GM23248 (cell line): ENCODE results near the gene DNAH2. TPM values are rescaled to one million over a fixed set of nuclear protein-coding genes. Genes with fewer than 3 reads are reported as not detected.

Experiments
- DNase-seq: peaks from one replicate; pipeline ENCODE4 v3.0.0-alpha.2; 2015
- H2AFZ ChIP-seq: fragments of 200-600 bp; sonication (generic); 2 replicates; pipeline ENCODE4 v1.6.1; 2016; ENCODE audit warnings: antibody characterized with exemption
- H3F3A ChIP-seq: fragments of 200-600 bp; sonication (generic); 2 replicates; pipeline ENCODE4 v1.6.1; 2016; ENCODE audit warnings: mild to moderate bottlenecking, antibody characterized with exemption, mixed run types; ENCODE audit not compliant: insufficient read depth
- H3K27ac ChIP-seq: fragments of 200-600 bp; sonication (generic); 2 replicates; pipeline ENCODE4 v1.5.1; 2016; ENCODE audit warnings: mild to moderate bottlenecking
- H3K27me3 ChIP-seq: fragments of 200-600 bp; sonication (generic); replicated peaks from 2 replicates; pipeline ENCODE4 v1.6.1; 2016; ENCODE audit warnings: mild to moderate bottlenecking; ENCODE audit not compliant: insufficient read depth
- H3K36me3 ChIP-seq: fragments of 200-600 bp; sonication (generic); 2 replicates; pipeline ENCODE4 v1.6.1; 2016; ENCODE audit warnings: low read depth, mild to moderate bottlenecking
- H3K4me1 ChIP-seq: fragments of 200-600 bp; sonication (generic); 2 replicates; pipeline ENCODE4 v1.6.1; 2016; ENCODE audit warnings: mild to moderate bottlenecking; ENCODE audit not compliant: insufficient read depth
- H3K4me2 ChIP-seq: fragments of 200-600 bp; sonication (generic); one replicate; pipeline ENCODE4 v1.6.1; 2016; ENCODE audit warnings: mild to moderate bottlenecking; ENCODE audit not compliant: unreplicated experiment
- H3K4me3 ChIP-seq: fragments of 200-600 bp; sonication (generic); 2 replicates; pipeline ENCODE4 v1.5.1; 2016; ENCODE audit warnings: mild to moderate bottlenecking
- H3K79me2 ChIP-seq: fragments of 200-600 bp; sonication (generic); 2 replicates; pipeline ENCODE4 v1.6.1; 2016; ENCODE audit warnings: mild to moderate bottlenecking; ENCODE audit not compliant: insufficient read depth
- H3K9ac ChIP-seq: fragments of 200-600 bp; sonication (generic); 2 replicates; pipeline ENCODE4 v1.6.1; 2016; ENCODE audit warnings: mild to moderate bottlenecking
- H3K9me2 ChIP-seq: fragments of 200-600 bp; sonication (generic); 2 replicates; pipeline ENCODE4 v1.6.1; 2016; ENCODE audit warnings: mixed run types, mild to moderate bottlenecking, moderate library complexity; ENCODE audit not compliant: insufficient read depth
- H3K9me3 ChIP-seq: fragments of 200-600 bp; sonication (generic); one replicate; pipeline ENCODE4 v1.6.1; 2017; ENCODE audit warnings: low read depth
- H4K20me1 ChIP-seq: fragments of 200-600 bp; sonication (generic); 2 replicates; pipeline ENCODE4 v1.6.0; 2016; ENCODE audit not compliant: insufficient read depth
- EZH2 ChIP-seq: fragments of 200-600 bp; sonication (generic); IDR thresholded peaks from 2 replicates; pipeline ENCODE4 v1.6.1; 2018; ENCODE audit warnings: antibody characterized with exemption, mild to moderate bottlenecking; ENCODE audit not compliant: insufficient read depth, poor library complexity, severe bottlenecking
- EZH2phosphoT487 ChIP-seq: fragments of 200-600 bp; sonication (generic); IDR thresholded peaks from 2 replicates; pipeline ENCODE4 v1.6.1; 2018; ENCODE audit warnings: antibody characterized with exemption, moderate library complexity, mild to moderate bottlenecking, low read depth; ENCODE audit not compliant: insufficient read depth
- WGBS, 2 experiments: methylation state at CpG; one replicate each; pipeline ENCODE4 v1.1.6; 2015 to 2017; ENCODE audit warnings: low lambda C conversion rate in 2 of 2, low coverage in 1 of 2; ENCODE audit errors: missing lambda C conversion rate in 2 of 2; 5-methylcytosine and 5-hydroxymethylcytosine counted together
- in situ Hi-C: fragments of 300-500 bp; cut with MboI; formaldehyde crosslinking; loops from 2 replicates; pipeline ENCODE4 v1.15.0; 2020
- polyA plus RNA-seq: library from polyadenylated mRNA; unstranded; fragments of >200 nt; fragmentation: Nextera tagmentation; extraction: Ambion mirVana; gene quantifications from 2 replicates; pipeline ENCODE4 v1.2.1, GENCODE V29; 2016
- total RNA-seq: library from RNA; depleted of rRNA; stranded (reverse); fragments of >200 nt; shearing (Covaris generic); gene quantifications from 2 replicates; pipeline ENCODE4 v1.2.3, GENCODE V29; 2014

The DNAH2 gene
- total and polyA plus RNA-seq, 2 experiments from 2014 or later: not detected

GRCh38 chr17:7811251-7811650 lies 93.7 kb downstream of the DNAH2 start:
- no peaks in the 10 kb centered on the region for H3K9me2 ChIP-seq
- no peaks in the 10 kb centered on the region for H3F3A ChIP-seq
- no peaks in the 10 kb centered on the region for H3K79me2 ChIP-seq
- H3K4me2 ChIP-seq: no peak overlapping the region
- no peaks in the 10 kb centered on the region for H3K4me1 ChIP-seq
- H3K36me3 ChIP-seq: no peaks in the 10 kb centered on the region
- WGBS, 2 experiments: 90 to 95% methylated on average over 3 of the region's 3 CpGs
- no peaks in the 10 kb centered on the region for H4K20me1 ChIP-seq
- no peak overlapping the region for H2AFZ ChIP-seq
- no peak for DNase-seq
- in situ Hi-C loops: no loop called here
- no peak overlapping the region for H3K27ac ChIP-seq
- no peak overlapping the region for H3K4me3 ChIP-seq
- H3K9me3 ChIP-seq: no peaks in the 10 kb centered on the region
- no peak overlapping the region for H3K9ac ChIP-seq
- TF ChIP-seq EZH2: no peak
- TF ChIP-seq EZH2phosphoT487: no peak
- peaks cover 4% of the 10 kb centered on the region for H3K27me3 ChIP-seq

- no peaks in the 10 kb centered on the region for H3K36me3 ChIP-seq
- H4K20me1 ChIP-seq: no peaks in the 10 kb centered on the region
- no peak overlapping the region for H2AFZ ChIP-seq
- H3K4me2 ChIP-seq: no peak overlapping the region
- H3K9me2 ChIP-seq: no peaks in the 10 kb centered on the region
- H3K9me3 ChIP-seq: no peaks in the 10 kb centered on the region
- 79 to 88% methylated on average over 5 of the region's 5 CpGs for WGBS, 2 experiments
- H3K4me3 ChIP-seq: no peak overlapping the region
- no peak for TF ChIP-seq EZH2
- TF ChIP-seq EZH2phosphoT487: no peak
- H3K27ac ChIP-seq: no peak overlapping the region
- peaks cover 4% of the 10 kb centered on the region for H3K27me3 ChIP-seq
- no peaks in the 10 kb centered on the region for H3F3A ChIP-seq
- no peaks in the 10 kb centered on the region for H3K4me1 ChIP-seq
- in situ Hi-C loops: no loop called here
- DNase-seq: no peak
- no peaks in the 10 kb centered on the region for H3K79me2 ChIP-seq
- H3K9ac ChIP-seq: no peak overlapping the region
These were observed 97.4 kb downstream of the DNAH2 start for GRCh38 chr17:7814969-7815368.

- whole genome bisulfite sequencing, 2 experiments: 60 to 74% methylated on average over 8 to 10 of the region's 10 CpGs
- no peak overlapping the region for H2AFZ ChIP-seq
- DNase-seq: no peak
- no peaks in the 10 kb centered on the region for H4K20me1 ChIP-seq
- in situ Hi-C loops: no loop called here
- no peaks in the 10 kb centered on the region for H3K9me3 ChIP-seq
- H3K27me3 ChIP-seq: peaks cover 4% of the 10 kb centered on the region
- no peak overlapping the region for H3K4me3 ChIP-seq
- TF ChIP-seq EZH2 (no peak), EZH2phosphoT487 (no peak)
- H3K9ac ChIP-seq: no peak overlapping the region
- no peaks in the 10 kb centered on the region for H3K36me3 ChIP-seq
- no peaks in the 10 kb centered on the region for H3K4me1 ChIP-seq
- H3K4me2 ChIP-seq: no peak overlapping the region
- no peaks in the 10 kb centered on the region for H3K79me2 ChIP-seq
- H3F3A ChIP-seq: no peaks in the 10 kb centered on the region
- H3K9me2 ChIP-seq: no peaks in the 10 kb centered on the region
- H3K27ac ChIP-seq: no peak overlapping the region
These were observed 99.5 kb downstream of the DNAH2 start for GRCh38 chr17:7816926-7817642.

- in situ Hi-C loops: no loop called here
- H3K4me3 ChIP-seq: no peak overlapping the region
- no peaks in the 10 kb centered on the region for H3F3A ChIP-seq
- no peaks in the 10 kb centered on the region for H3K9me2 ChIP-seq
- no peaks in the 10 kb centered on the region for H3K4me1 ChIP-seq
- H2AFZ ChIP-seq: no peak overlapping the region
- H3K9ac ChIP-seq: no peak overlapping the region
- WGBS, 2 experiments: 65 to 78% methylated on average over 8 to 9 of the region's 9 CpGs
- no peaks in the 10 kb centered on the region for H3K36me3 ChIP-seq
- H3K27ac ChIP-seq: no peak overlapping the region
- DNase-seq: no peak
- peaks cover 4% of the 10 kb centered on the region for H3K27me3 ChIP-seq
- no peaks in the 10 kb centered on the region for H3K79me2 ChIP-seq
- no peaks in the 10 kb centered on the region for H4K20me1 ChIP-seq
- no peak overlapping the region for H3K4me2 ChIP-seq
- TF ChIP-seq EZH2 (no peak), EZH2phosphoT487 (no peak)
- no peaks in the 10 kb centered on the region for H3K9me3 ChIP-seq
These were observed 100.1 kb downstream of the DNAH2 start for GRCh38 chr17:7817643-7817964.
